Mesothelial cell of epicardium (in vitro differentiated cells): ENCODE results near the gene MRPL1. TPM values are rescaled to one million over a fixed set of nuclear protein-coding genes. Genes with fewer than 3 reads are reported as not detected.

Experiments
- DNase-seq, 2 experiments: peaks; one replicate each; pipeline ENCODE4 v3.0.0; 2021; ENCODE audit warnings: low spot score in 2 of 2; ENCODE audit not compliant: unreplicated experiment in 2 of 2
- H3K27ac Mint-ChIP-seq: 2 replicates; pipeline ENCODE4 v1.8.0; 2021; ENCODE audit warnings: mixed read lengths
- H3K27me3 Mint-ChIP-seq: 2 replicates; pipeline ENCODE4 v1.8.0; 2021; ENCODE audit warnings: low read depth, mixed read lengths
- H3K36me3 Mint-ChIP-seq: 2 replicates; pipeline ENCODE4 v1.8.0; 2021; ENCODE audit warnings: mixed read lengths
- H3K4me1 Mint-ChIP-seq: 2 replicates; pipeline ENCODE4 v1.8.0; 2021; ENCODE audit warnings: mixed read lengths
- H3K4me3 Mint-ChIP-seq: 2 replicates; pipeline ENCODE4 v1.8.0; 2021; ENCODE audit warnings: mild to moderate bottlenecking, moderate library complexity, mixed read lengths
- H3K9me3 Mint-ChIP-seq: 2 replicates; pipeline ENCODE4 v1.8.0; 2021; ENCODE audit warnings: mixed read lengths
- CTCF ChIP-seq: fragments of 200-600 bp; sonication (generic); IDR thresholded peaks from one replicate; pipeline ENCODE4 v1.5.0; 2021; ENCODE audit warnings: antibody characterized with exemption; ENCODE audit not compliant: unreplicated experiment
- total RNA-seq: library from RNA; stranded (reverse); gene quantifications from 3 replicates; pipeline ENCODE4 v1.2.1, GENCODE V29; 2021

MRPL1 gene
- total RNA-seq, 1 donor from 2014 or later = 27.0 TPM

- H3K4me1 Mint-ChIP-seq = peaks cover 34% of the 10 kb centered on the region
- TF ChIP-seq CTCF = no peak
- H3K27ac Mint-ChIP-seq = peak within 1 kb of the TSS; percentile 99
Measured at GRCh38 chr4:77818602-77819403, 43.8 kb upstream of the MRPL1 start, which contains the start of gene CNOT6L. TSS of gene CNOT6L (minus strand) at chr4:77819368. CDS start at chr4:77819308, 60 bp downstream.

GRCh38 chr4:77819404-77819842, 43.2 kb upstream of the MRPL1 start:
- TF ChIP-seq CTCF = no peak
- Mint-ChIP-seq H3K27me3 (no peaks in the 10 kb centered on the region), H3K36me3 (no peaks in the 10 kb centered on the region), H3K4me1 (peaks cover 34% of the 10 kb centered on the region), H3K9me3 (no peaks in the 10 kb centered on the region), H3K27ac (peak overlapping the region; percentile 99), H3K4me3 (peak overlapping the region; percentile 100)
- peak; percentile 49 to 76 for DNase-seq

More at GRCh38 chr4:77818602-77819403, 43.8 kb upstream of the MRPL1 start, which contains the start of gene CNOT6L:
- Mint-ChIP-seq H3K4me3 (peak within 1 kb of the TSS; percentile 100), H3K27me3 (no peaks in the 10 kb centered on the region), H3K36me3 (no peaks in the 10 kb centered on the region), H3K9me3 (no peaks in the 10 kb centered on the region)
- DNase-seq = peak; percentile 60 to 77

- Mint-ChIP-seq H3K4me1 (peaks cover 33% of the 10 kb centered on the region), H3K27me3 (no peaks in the 10 kb centered on the region), H3K27ac (peak overlapping the region; percentile 99), H3K36me3 (no peaks in the 10 kb centered on the region), H3K9me3 (no peaks in the 10 kb centered on the region), H3K4me3 (peak overlapping the region; percentile 98)
- TF ChIP-seq CTCF = no peak
- DNase-seq = peak; percentile 86 to 93
Measured at GRCh38 chr4:77819843-77820648, 42.6 kb upstream of the MRPL1 start.

GRCh38 chr4:77820649-77821561, 41.7 kb upstream of the MRPL1 start:
- Mint-ChIP-seq H3K4me3 (peak overlapping the region; percentile 98), H3K36me3 (no peaks in the 10 kb centered on the region), H3K27ac (peak overlapping the region; percentile 99), H3K4me1 (peaks cover 26% of the 10 kb centered on the region), H3K27me3 (peaks cover 2% of the 10 kb centered on the region), H3K9me3 (no peaks in the 10 kb centered on the region)
- TF ChIP-seq CTCF = no peak
- DNase-seq = no peak

GRCh38 chr4:77821775-77822174, 40.9 kb upstream of the MRPL1 start:
- peaks cover 5% of the 10 kb centered on the region for H3K27me3 Mint-ChIP-seq
- H3K27ac Mint-ChIP-seq = no peak overlapping the region
- H3K4me3 Mint-ChIP-seq = no peak overlapping the region
- peaks cover 24% of the 10 kb centered on the region for H3K4me1 Mint-ChIP-seq
- TF ChIP-seq CTCF = no peak
- no peaks in the 10 kb centered on the region for H3K36me3 Mint-ChIP-seq
- DNase-seq = no peak
- no peaks in the 10 kb centered on the region for H3K9me3 Mint-ChIP-seq
